GM21723 (cell line): ENCODE measurements around the gene MBD1.
"Not testable (repeated sequence)": the region's sequence is repeated elsewhere in the genome, so short reads cannot be mapped to it uniquely, and the experiment has no call there.

ENCODE experiments used
- ATAC-seq: cut with Tn5 transposase; IDR thresholded peaks from one replicate; pipeline ENCODE4 v1.9.1; 2021; ENCODE audit warnings: mild to moderate bottlenecking, moderate library complexity; ENCODE audit not compliant: unreplicated experiment

MBD1 gene, protein sequence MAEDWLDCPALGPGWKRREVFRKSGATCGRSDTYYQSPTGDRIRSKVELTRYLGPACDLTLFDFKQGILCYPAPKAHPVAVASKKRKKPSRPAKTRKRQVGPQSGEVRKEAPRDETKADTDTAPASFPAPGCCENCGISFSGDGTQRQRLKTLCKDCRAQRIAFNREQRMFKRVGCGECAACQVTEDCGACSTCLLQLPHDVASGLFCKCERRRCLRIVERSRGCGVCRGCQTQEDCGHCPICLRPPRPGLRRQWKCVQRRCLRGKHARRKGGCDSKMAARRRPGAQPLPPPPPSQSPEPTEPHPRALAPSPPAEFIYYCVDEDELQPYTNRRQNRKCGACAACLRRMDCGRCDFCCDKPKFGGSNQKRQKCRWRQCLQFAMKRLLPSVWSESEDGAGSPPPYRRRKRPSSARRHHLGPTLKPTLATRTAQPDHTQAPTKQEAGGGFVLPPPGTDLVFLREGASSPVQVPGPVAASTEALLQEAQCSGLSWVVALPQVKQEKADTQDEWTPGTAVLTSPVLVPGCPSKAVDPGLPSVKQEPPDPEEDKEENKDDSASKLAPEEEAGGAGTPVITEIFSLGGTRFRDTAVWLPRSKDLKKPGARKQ

GRCh38 chr18:50281295-50281971 lies at the start of gene MBD1:
Gene MBD1 (minus strand): TSS chr18:50281523. CDS start chr18:50279992, 1,531 bp downstream.
- peak; percentile 86 for ATAC-seq

DNA sequence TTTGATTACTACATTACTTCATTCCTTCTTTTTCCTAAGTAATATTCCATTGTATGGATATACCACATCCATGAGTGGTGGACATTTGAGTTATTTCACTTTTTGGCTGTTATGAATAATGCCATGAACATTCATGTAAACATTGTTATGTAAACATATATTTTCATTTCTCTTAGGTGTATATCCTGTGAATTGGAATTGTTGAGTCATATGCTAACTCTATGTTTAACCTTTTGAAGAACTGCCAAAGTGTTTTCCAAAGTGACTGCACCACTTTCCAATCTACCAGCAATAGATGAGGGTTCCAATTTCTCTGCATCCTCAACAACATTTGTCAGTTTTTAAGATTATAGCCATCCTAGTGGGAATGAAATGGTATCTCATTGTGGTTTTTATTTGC lies 48.9 kb upstream of the MBD1 start:
- ATAC-seq = no peak

- no peak for ATAC-seq
These were observed 46.7 kb upstream of the MBD1 start for GRCh38 chr18:50327983-50328382.

GRCh38 chr18:50320719-50321118 lies 39.4 kb upstream of the MBD1 start:
- no peak for ATAC-seq

- peak; percentile 73 for ATAC-seq
These were observed 34.0 kb upstream of the MBD1 start for GRCh38 chr18:50315100-50315871.

GRCh38 chr18:50313873-50314460 lies 32.6 kb upstream of the MBD1 start:
- ATAC-seq = no peak

DNA sequence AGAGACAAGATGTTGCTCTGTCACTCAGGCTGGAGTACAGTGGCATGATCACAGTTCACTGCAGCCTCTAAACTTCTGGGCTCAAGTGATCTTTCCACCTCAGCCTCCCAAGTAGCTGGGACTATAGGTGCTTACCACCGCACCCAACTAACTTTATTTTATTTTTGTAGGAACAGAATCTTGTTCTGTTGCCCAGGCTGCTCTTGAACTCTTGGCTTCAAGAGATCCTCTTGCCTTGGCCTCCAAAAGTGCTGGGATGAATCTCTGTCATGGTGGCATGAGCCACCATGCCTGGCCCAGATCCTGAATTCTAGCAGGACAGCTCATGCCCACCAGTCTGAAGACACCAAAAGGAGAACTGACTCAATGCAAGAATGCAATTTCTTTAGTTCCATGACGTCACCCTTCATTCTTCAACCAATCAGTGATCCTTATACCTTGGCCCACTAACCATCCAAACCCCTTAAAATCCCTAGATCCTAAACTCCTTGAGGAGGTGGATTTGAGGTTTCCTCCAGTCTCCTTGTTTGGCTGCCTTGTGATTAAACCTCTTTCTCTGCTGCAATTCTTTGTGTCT lies 31.8 kb upstream of the MBD1 start:
- peak; percentile 25 for ATAC-seq

DNA sequence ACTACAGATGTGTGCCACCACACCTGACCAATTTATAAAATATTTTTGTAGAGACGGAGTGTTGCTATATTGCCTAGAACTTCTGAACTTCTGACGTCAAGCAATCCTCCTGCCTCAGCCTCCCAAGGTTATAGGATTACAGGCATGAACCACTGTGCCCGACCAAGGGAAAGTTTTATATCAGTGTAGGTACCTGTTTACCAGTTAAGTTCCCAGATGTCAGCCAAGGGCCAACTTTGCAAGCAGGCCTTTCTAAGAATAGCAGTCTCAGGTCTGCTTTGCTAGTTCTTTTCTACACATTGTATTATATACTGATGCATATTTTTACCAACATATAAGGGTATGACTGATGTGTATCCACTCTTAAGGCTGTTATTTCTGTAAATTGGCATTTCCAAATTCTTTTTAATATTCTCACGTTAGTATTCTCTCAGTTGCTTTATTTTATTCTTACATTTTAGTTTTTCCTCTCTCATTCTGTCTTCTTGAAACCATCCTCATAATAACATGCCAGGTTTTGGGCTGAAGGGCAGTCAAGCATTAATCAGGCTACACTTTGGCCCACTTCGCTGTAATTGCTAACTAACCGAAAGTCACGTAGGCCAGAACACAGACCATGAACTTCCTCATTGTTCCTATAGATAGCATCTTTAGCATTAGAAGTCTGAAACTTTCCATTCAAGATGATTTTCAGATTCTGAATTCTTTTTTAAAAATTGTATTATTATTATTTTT lies 31.1 kb upstream of the MBD1 start:
- ATAC-seq = peak; percentile 69

- no peak for ATAC-seq
These were observed 30.3 kb upstream of the MBD1 start for GRCh38 chr18:50311650-50312049.

DNA sequence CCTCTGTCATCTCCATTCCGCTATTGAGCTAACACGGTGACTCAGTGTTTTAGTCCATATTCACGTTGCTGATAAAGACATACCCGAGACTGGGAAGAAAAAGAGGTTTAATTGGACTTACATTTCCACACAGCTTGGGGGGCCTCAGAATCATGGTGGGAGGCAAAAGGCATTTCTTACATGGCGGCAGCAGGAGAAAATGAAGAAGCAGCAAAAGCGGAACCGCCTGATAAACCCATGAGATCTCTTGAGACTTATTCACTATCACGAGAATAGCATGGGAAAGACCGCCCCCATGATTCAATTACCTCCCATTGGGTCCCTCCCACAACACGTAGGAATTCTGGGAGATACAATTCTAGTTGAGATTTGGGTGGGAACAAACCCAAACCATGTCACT lies 28.8 kb upstream of the MBD1 start:
- no peak for ATAC-seq

DNA sequence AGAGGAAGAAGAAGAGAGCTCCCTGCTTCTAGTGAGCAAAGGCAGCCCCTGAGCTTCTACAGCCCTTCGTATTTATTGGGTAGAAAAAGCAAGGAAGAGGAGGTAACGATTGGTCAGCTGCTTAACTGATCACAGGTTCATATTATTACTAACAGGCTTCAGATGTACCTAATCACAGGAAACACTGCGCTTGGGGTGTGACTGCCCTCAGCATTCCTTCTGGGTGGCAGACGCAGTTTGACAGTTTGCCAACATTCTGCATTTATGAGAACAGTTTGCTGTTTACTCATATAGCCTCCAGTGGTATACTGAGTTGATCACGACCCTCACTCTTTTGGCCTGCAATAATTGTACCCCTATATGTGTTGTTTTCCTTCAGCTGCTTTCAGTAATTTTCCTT lies 27.5 kb upstream of the MBD1 start:
- ATAC-seq = not testable (repeated sequence)

- peak; percentile 87 for ATAC-seq
These were observed 26.6 kb upstream of the MBD1 start for GRCh38 chr18:50307738-50308470.

DNA sequence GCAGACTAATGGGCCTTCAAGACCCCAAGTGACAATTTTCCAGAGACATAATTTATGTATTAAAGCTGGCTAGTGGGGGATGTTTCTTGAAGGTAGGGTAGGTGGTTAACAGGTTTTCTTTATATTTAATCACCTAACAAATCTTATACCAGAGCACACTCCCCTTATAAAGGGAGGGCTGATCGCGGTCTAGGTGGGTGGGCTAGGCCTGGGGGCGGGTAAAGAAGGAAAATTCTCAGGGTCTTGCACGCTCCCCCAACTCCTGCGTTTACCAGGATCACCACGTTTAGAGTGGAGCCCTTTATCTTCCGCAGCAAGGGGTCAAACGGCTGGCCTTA lies 26.0 kb upstream of the MBD1 start:
- no peak for ATAC-seq

- no peak for ATAC-seq
These were observed 25.6 kb upstream of the MBD1 start for GRCh38 chr18:50306944-50307343.

DNA sequence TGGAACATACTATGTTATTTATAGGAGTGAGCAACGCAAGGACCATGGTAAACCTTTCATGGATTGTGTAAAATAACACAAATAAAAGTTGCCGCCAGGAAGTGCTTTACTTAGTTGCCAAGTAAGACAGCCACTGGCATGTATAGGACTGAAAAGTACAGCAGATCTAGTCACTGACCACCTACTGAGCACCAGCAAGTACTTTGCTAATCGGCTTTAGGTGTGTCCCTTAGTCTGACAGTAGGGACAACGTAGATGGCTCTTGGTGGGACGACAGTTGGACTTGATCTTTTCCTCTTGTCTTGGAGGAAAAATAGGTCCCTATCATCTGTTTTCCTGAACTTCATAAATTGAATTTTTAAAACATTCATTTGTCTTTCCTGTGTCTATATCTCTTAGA lies 19.8 kb upstream of the MBD1 start:
- ATAC-seq = no peak

DNA sequence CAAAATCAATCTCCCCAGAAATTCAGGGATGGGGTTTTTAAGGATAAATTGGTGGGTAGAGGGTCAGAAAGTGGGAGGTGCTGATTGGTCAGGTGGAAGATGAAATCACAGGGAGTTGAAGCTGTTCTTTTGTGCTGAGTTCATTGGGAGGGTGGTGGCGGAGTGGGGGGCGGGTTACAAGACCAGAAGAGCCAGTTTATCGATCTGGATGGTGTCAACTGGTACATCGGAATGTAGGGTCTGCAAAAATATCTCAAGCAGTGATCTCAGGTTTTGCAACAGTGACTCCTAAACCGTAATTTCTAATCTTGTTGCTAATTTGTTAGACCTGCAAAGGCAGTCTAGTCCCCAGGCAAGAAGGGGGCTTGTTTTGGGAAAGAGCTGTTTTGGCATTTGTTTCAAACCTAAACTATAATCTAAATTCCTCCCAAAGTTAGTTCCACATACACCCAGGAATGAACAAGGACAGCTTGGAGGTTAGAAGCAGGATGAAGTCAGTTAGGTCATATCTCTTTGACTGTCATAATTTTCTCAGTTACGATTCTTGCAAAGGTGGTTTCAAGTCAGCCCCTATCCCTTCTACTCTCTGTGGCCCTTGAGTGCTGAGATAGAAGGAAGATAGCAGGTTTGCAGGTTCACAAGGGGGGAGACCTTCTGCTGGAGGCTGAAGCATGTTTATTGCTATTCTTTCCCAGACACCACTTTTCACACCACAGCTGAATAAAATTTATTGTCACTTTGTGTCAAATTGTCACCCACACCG lies 18.5 kb upstream of the MBD1 start:
- ATAC-seq = no peak

DNA sequence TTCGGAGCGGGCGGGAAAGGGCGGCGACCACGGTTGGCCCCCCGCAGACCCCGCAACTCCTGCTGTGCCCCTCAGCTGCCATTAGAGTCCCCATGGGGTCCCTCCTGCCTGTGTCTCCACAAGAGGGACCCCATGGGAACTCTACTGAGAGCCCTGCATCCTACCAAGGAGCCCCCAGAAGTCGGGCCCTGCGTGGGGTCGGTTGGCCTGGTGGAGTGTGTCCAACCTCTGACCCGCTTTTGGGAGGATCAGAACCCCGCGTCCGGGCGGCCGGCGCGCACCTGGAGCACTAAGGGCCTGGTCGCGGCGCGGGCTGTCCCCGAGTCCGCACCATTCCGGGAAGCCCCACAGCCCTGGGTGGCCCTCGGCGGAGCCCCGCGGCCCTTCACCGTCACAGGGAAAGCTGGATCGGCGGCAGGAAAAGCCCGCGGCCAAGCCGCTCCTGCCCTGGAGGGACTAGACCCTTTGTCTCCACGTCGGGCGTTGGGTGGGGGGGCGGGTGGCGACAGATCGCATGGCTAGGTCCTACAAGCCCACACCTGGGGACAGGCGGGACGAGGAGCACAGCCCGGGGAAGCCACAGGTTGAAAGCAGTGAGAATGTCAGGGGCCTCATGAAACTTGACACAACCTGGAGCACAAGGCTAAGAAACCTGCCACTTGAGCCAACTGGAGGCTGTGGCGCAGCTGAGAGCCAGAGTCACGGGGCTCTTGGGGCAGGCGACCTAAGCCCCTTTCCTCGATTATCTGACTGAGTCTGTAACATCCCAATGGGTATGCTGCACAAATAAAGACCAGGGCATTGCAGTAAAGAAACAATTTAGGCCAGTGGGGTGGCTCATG lies 17.3 kb upstream of the MBD1 start:
- peak; percentile 6 for ATAC-seq
